Spleen (tissue), 7 donors: ENCODE data around the gene ZC3H18.

ENCODE experiments used
- CTCF ChIP-seq, 11 experiments: fragments of 200-600 bp in 7 of 11; fragments of 450-650 bp in 4 of 11; sonication (generic) in 4 of 11; IDR thresholded peaks in 8 of 11; conservative IDR thresholded peaks in 3 of 11; 1 replicate in 7 of 11; 2 replicates in 4 of 11; pipeline versions ENCODE4 v1.4.0 to v1.8.0; 2016 to 2021; ENCODE audit warnings: antibody characterized with exemption in 11 of 11, inconsistent platforms in 4 of 11, mild to moderate bottlenecking in 1 of 11
- POLR2A ChIP-seq, 3 donors: fragments of 450-650 bp; IDR thresholded peaks; one replicate each; pipeline ENCODE4 v1.5.1; 2017; ENCODE audit warnings: antibody characterized with exemption in 3 of 3, mild to moderate bottlenecking in 1 of 3
- donor health status: DM: no; HTN: no; CAD: no; lungs with moderate emphysema.
- donor health status: DM: no; HTN: no; CAD: no.
- donor health status: DM: no; HTN: no; CAD: no.

- TF ChIP-seq CTCF (IDR thresholded peaks at IDR 0.05 in 8 of 11, conservative IDR thresholded peaks at IDR 0.05 in 3 of 11): no peak
- TF ChIP-seq POLR2A (IDR thresholded peaks at IDR 0.05): no peak
Measured at GRCh38 chr16:88599825-88600538, 29.8 kb downstream of the ZC3H18 start.
